GM19463 (cell line): ENCODE measurements around the gene VAPB.
"Not testable (repeated sequence)": the region's sequence is repeated elsewhere in the genome, so short reads cannot be mapped to it uniquely, and the experiment has no call there.

Experiments
- ATAC-seq: cut with Tn5 transposase; IDR thresholded peaks from one replicate; pipeline ENCODE4 v1.9.1; 2021; ENCODE audit warnings: mild to moderate bottlenecking, moderate library complexity; ENCODE audit not compliant: unreplicated experiment

The VAPB gene, protein sequence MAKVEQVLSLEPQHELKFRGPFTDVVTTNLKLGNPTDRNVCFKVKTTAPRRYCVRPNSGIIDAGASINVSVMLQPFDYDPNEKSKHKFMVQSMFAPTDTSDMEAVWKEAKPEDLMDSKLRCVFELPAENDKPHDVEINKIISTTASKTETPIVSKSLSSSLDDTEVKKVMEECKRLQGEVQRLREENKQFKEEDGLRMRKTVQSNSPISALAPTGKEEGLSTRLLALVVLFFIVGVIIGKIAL

DNA sequence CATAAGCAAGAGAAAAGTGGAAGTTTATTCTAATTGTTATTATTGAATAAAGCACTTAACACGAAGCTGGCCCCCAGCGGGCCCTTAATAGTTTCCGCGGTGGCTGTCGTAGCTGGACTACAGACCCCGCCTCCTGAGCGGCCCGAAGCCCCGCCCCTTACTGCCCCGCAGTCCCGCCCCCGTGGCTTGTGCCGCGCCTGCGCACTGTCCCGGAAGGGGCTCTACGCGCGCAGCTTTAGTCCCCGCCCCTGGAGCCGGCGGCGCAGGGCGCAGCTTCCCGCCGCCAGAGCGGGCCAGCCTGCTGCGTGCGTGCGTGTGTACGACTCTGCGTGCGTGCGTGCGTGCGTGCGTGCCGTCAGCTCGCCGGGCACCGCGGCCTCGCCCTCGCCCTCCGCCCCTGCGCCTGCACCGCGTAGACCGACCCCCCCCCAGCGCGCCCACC, at the start of gene VAPB:
Gene VAPB, plus strand, starts transcription at position 348 of the 442 bp plus-strand sequence. CDS start 231 bp downstream, outside the sequence.
- peak; percentile 99 for ATAC-seq

DNA sequence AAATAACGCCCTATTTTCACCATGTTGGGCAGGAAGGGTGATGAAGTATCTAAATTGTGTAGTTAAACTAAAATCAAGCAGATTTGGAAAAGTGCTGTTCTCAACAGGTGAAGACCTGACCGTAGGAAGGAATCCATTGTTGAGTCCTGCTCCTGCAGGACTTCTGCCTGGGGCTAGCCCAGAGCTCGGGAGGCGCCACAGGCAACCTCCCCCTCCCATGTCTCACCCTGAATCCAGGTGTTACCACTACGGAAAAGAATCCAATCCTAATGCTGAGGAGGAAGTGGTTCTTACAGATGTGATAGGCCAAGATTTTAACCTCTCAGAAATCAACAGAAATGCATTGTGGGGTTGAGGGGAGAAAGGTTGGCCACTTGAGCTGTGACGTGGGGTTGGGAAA, 49.3 kb upstream of the VAPB start:
- ATAC-seq, result no peak

DNA sequence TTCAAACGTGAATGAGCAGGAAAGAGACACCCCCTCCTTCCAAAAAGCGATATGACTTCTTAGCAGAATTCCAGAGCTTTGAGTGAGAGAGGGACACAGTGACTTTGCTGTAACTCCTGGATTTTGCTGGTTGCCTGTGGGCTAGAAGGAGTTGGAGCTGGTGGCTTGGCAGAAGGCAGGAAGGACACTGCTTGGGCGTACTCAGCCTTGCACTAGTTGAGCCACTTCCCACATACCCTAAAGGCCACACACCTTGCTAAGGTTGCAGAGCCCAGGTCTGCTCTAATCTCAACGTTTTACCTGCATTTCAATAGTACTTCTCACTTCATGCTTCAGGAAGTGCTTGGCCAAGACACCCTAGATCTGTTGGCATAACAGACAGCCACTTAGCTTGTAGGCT, 48.9 kb upstream of the VAPB start:
- ATAC-seq, result no peak

DNA sequence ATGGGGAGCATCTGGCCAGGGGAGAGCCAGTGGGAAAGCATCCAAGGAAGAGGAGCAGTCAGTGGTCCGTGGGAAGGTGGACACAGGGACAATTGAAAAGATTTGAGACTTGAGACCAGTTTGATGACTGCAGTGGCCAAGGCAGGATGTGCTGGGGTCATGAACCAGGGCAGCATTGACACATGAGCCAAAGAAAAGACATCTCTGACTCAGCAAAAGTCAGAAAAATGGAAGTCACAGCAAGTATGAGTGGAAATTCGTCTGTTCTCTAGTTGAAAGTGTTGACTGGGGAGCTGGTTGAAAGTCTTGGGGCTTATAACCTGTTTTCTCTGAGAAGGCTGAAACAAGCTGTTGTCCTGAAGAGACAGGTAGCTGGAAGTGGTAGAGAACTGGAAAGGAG, 48.2 kb upstream of the VAPB start:
- no peak for ATAC-seq

DNA sequence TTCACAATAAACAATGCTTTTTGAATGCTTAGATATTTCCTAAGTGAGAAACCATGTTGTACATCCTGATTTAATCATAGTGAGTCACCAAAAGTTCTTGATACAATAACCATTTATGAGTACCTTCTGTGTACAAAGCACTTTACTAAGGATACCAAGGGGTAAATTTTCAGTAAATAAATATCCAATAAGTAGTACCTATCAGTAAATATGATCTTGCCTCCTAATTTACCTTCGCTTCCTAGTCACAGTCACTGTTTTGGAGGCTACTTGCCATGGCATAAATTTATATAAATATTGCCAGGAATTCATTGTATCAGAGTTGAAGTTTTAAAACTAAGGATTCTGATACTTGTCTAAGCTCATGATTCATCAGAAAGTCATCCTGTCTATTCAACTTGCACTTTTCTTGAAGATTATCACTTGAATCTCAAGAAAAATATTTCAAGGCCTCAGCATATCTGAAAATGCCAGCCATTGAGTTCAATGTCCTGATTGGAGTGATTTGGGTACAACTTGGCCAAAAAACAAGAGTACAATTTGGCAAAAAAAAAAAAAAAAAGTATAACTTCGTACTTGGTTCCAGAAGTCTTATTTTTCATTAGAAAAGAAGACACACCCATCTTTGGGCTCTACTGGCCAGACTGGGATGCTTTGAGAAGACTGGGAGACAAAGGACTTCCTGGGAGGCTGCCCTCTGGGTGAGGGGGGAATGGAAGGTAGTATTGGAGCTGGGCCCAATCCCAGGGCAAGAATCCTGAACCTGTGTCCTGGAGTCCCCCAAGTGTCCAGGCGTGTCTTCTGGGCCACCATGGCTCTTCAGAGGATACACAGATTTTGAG, 46.7 kb upstream of the VAPB start:
- no peak for ATAC-seq

DNA sequence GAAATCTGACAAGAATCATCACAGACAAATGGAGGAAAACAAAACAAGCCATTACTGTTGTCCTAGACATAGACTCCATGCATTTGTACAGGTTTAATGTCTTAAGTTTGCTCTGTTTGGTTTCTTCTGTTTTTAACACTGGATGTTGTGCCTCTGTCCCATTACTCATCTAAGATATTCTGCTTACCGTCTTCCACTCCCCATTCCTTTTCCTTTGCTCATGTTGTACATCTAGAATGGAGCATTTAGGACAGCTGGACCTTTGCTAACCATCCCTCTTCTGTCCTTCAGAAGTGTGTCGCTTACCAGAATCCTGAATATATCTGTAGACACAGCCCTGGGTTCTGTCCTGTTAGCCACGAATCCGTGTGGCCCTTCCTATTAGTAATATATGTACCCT, 44.3 kb upstream of the VAPB start:
- ATAC-seq, result no peak

DNA sequence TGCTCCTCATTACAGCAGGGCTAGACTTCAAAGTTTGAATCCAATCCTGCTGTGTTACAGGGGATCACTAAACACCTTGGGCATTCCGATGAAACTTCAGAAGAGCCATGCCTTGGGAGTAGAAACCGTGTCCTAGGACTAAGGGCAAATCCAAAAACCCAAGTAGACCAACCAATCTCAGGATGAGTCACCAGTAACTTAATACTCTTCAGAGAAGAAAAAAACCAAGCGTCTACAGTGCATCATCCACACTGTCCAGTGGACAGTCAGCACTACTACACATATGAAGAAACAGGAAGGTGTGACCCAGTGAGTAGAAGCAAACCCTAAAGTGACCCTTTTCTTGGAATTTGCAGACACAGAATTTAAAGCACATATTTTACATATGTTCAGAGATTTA, 39.5 kb upstream of the VAPB start:
- ATAC-seq, result no peak

DNA sequence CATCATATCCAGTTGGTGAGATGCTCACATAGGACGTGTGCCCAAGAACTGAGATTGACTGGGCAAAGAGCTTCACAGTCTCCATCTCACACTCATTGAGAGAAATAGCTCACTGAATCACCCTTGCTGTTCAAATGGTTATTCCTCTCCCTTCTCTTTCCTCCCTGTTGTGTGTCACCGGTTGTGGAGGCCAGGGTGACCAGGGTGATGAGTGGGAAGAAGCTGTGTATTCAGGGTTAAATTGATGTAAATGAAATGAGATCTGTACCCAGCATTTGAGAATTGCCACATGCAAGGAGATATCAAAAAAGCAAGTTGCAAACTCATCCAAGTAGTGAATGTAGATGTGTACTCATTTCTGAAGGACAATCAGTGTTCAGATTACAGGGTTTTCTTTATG, 36.6 kb upstream of the VAPB start:
- no peak for ATAC-seq

DNA sequence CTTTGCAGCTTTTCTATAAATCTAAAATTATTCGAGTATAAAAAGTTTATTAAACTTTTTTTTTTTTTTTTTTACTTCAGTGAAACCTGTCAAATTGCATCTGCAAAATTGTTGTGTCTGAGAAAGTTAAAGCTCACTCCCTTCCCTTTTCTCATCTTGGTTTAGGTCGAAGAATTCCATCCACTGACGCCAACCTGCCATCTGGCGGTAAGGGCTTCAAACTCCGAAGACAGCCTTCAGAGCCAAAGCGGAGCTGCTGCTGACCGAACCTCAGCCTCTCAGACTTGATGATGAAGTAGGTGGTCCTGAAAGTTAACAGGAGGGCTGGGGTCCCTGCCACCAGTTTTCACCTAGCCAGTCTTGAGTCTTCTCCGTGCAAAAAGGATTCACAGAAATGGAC, 29.6 kb upstream of the VAPB start:
- no peak for ATAC-seq

DNA sequence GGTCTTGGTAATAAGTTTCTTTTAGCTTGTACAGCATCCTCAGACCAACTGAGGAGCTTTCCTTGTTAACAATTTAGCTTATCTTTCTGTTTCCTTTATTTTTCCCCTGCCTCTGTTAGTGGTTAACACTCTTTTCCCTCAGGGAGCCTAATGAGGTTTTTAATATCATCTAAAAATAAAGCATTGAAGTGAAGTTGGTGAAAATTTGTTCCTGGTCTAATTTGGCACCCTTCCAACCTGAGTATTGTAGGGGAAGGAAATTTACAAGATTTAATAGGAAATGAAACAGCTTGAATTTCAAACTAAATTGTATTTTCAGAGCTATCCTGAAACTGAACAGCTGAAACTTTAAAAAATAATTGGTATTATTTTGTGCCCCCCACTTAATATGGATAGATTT, 28.1 kb upstream of the VAPB start:
- ATAC-seq, result no peak

DNA sequence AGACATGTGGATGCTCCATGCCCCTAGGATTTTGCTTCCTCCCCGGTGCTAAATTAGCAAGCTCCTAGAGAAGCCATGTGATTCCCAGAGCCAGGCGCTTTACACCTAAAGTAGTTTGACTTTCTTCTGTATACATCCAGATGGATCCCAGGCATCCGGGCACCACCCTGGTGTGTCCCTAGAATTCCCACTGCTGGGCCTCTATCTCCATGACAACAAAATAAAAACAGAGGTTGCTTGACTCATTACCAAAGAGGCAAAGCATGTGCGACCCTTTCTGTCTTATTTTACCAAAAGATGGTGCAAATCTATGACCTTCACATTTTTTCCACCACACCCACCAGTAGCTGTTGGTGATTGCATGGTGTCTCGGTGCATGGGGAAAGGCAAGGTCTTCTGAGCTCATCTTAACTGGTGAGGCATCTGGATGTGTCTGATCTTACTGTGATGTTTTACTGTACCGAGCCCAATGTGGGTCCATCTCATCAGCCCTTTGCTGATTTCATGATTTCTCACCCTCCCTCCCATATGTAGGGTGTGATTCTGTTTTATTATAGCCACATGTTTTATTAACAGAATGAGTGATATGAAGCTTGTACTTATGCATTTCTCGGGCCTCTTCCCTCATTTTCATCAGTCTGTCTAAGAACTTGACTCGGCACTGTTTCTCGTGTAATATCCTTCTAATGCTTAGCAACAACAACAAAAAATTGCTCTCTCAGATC, 27.4 kb upstream of the VAPB start:
- no peak for ATAC-seq

DNA sequence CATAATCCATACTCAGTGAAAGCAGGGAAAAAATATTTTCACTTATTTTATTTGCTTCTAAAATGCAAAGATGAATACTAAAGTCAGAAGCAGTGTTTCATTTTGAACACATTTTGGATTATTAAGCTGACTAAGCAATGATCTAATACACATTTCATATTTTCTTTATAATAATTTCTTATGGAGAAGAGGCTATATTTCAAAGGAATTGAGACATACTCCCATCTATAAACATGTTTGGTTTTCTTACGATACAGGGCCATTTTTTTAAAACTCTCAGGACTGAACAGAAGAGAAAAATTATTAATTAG, 26.9 kb upstream of the VAPB start:
- no peak for ATAC-seq

DNA sequence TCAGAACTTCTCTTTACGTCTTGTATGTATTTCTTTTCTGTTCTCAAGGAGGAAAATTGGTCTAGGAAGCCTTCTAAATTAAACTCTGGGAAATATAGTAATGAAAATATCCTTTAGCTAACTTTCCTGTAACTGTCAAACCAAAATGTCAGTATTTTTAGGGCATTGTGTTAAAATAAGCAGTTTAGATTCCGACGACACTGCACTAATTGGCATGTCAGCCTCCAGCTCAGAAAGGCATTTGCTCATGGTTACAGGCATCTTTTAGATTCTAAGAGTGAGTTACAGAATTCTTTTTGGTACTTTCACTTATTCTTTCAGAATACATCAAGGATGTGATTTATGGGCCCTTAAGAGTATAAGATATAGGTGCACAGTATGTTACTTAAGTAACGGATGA, 26.1 kb upstream of the VAPB start:
- no peak for ATAC-seq

DNA sequence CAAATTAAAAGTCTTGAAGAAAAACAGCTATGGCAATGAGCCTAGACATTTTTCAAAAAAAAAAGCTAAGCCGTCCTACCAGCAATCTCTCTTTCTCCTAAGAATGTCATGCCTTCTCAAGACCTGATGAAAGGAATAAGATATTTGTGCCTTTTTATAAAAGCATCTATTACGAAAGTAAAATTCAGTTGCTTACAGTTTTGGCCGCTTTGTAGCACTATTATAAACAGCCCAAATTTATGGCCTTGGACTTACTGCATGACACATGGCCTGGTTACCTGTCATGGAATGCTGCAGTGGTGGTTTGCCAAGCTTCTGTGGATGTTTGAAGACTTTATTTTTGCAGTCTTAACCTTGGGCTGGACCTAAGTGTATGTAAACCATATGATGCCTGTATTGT, 22.2 kb upstream of the VAPB start:
- ATAC-seq, result no peak

DNA sequence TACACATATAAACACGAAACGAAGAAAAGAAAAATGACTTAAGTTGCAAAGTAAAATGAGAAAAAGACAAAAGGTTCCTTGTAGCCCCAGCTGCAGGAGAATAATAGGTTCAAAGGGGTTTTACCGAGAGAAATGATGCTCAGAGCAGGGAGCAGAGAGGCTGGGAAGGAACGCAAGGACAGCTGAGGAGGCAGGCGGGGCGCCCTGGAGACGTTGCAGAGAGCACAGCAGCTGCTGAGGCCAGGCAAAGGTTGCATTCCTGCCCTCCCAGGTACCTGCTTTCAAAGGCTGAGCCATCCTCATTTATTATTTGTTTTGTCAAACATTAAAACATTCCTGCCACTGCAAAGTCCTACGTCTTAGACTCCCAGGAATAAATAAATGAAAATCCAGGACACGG, 16.2 kb upstream of the VAPB start:
- no peak for ATAC-seq

DNA sequence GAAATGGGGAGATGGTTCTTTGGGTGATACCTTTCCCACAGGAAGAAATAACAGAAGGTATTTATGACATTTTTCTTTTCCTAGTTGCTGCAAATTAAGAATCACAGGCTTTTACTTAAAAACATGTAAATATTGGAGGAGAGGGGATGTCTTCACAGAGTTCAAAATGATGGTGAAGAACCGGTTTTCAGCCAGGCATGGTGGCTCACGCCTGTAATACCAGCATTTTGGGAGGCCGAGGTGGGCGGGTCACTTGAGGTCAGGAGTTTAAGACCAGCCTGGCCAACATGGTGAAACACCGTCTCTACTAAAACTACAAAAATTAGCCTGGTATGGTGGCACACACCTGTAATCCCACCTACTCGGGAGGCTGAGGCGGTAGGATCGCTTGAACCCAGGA, 15.7 kb upstream of the VAPB start:
- ATAC-seq, result not testable (repeated sequence)

DNA sequence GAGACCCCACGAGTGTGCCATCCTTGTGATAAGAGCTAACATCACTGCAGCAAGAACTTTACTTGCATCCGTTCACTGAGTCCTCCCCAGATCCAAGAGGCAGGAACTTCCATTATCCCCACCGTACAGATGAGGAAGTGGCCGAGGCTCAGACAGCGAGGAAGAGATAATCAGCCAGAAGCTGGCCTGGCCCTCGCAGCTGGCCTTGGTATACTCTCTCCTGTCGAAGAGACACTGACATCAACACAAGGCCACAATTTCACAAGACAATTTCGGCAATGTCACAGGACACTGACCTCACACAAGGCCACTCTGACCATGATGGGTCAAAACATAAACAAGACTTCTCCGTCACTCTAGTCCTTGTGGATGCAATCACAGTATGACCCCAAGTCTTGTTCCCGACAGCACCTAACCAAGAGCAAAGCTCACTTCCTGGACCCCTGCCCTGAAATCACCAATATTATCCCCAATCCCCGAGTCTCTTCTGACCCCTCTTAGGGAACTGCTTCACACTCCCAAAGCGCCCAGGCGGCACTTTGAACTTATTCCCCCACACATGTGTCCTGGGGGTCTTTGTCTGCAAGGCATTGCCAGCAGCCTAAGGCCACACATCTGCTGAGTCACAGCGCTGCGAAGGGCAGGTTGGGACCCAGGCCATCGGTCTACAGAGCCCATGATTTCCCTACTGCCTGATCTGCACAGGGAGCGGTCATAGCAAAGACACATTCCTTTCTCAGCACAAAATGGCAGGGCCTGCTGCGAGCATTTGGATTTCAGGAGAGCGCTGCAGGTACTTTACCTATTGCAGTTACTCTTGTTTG, 14.8 kb upstream of the VAPB start:
- ATAC-seq, result no peak

DNA sequence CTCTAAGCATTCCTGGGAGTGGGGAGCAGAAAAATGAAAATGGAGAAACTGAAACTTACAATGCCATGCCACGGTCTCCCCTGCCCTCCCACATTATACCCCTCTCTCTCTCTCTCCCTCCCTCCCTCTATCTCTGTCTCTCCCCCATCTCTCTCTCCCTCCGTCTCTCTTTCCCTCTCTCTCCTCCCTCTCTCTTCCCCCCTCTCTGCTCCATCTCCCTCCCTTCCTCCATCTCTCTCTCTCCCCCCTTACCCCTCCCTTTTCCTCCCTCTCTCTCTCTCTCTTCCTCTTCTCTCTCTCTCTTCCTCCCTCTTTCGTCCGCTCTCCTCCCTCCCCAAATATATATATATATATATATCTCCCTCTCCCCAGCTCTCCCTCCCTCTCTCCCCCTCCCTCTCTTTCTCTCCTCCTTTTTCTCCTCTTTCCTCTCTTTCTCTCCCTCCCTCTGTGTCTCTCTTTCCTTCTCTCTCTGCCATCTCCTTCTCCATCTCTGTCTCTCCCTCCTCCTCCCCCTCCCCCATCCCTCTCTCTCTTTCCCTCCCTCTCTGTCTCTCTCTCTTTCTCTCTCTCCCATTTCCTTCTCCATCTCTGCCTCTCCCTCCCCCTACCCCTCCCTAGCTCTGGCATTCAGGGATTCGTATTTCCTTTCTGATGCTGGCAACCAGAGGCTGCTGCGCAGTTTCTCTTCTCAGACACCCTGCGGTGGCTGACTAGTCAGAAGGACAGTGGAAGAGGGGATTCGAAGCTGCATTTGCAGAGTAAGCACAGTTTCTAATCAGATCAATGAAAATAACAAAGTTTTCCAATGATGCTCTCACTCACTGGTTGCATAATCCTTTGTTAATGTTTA, 13.9 kb upstream of the VAPB start:
- no peak for ATAC-seq

DNA sequence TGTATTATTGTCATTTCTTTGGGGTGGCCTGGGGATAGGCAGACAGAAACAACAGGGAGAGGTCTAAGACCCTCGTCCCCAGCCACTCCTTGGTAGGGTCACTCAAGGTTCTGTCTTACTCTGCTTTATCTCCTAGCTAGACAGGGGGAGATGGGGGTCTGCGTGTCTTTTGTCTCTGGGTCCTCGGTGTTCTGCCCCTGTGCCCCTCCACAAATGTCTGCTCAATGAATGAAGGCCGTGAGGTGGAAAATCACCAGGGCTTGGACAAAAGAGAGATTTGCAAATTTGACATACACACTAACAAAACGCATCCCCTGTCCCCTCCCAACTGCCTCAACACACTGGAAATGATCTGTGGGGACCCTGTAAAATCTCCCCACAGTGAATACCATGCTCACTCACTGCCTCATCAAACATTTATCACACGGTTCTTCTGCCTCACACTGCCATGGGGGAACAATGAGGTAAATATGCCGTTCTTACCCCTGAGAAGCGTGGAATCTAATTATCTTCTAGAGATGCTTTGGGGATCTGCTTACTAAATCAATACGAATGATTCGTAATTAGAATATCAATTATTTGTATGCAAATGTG, 13.2 kb upstream of the VAPB start:
- no peak for ATAC-seq

DNA sequence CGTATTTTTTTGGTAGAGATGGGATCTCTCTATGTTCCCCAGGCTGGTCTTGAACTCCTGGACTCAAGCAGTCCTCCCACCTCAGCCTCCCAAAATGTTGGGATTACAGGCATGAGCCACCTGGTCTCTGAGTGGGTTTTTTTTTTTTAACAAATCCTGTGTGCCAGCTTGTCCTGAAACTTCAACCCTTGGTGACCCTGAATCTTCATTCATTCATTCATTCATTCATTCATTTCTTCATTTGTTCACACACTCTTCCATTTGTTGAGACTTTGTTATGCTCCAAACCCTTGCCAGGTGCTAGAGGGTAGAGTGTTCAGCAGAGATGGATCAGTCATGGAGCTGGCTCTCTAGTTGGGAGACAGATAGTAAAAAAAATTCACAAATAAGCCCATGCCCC, 12.0 kb upstream of the VAPB start:
- no peak for ATAC-seq
